Naive B cell (primary cell): Measurements from ENCODE around the gene TEAD1. TPM values are rescaled to one million over a fixed set of nuclear protein-coding genes. Genes with fewer than 3 reads are reported as not detected.

Experiments
- ATAC-seq, 2 donors: fragments of 150-1000 bp; cut with Tn5 transposase; 2 replicates each; pipeline ENCODE4 v1.10.0; 2021; ENCODE audit warnings: low read depth in 2 of 2, mild to moderate bottlenecking in 2 of 2, moderate library complexity in 2 of 2
- DNase-seq: peaks from one replicate; pipeline ENCODE4 v3.0.0; 2022
- H3K27ac Mint-ChIP-seq, 6 donors: one replicate each; pipeline ENCODE4 v1.8.0; 2020 to 2022; ENCODE audit warnings: mild to moderate bottlenecking in 6 of 6, mixed read lengths in 6 of 6, moderate library complexity in 5 of 6, inconsistent platforms in 2 of 6
- H3K27me3 Mint-ChIP-seq, 3 donors: one replicate each; pipeline ENCODE4 v1.8.0; 2021 to 2022; ENCODE audit warnings: mixed read lengths in 3 of 3, mild to moderate bottlenecking in 1 of 3
- H3K36me3 Mint-ChIP-seq, 2 donors: one replicate each; pipeline ENCODE4 v1.8.0; 2020 to 2022; ENCODE audit warnings: mixed read lengths in 2 of 2, inconsistent platforms in 1 of 2, mild to moderate bottlenecking in 1 of 2
- H3K4me1 Mint-ChIP-seq, 3 donors: one replicate each; pipeline ENCODE4 v1.8.0; 2020 to 2022; ENCODE audit warnings: mixed read lengths in 3 of 3, inconsistent platforms in 1 of 3, mild to moderate bottlenecking in 1 of 3, moderate library complexity in 1 of 3
- H3K4me3 Mint-ChIP-seq, 8 donors: one replicate each; pipeline ENCODE4 v1.8.0; 2020 to 2022; ENCODE audit warnings: mild to moderate bottlenecking in 8 of 8, mixed read lengths in 8 of 8, moderate library complexity in 8 of 8, inconsistent platforms in 2 of 8
- H3K9me3 Mint-ChIP-seq, 7 donors: one replicate each; pipeline ENCODE4 v1.8.0; 2020 to 2022; ENCODE audit warnings: mixed read lengths in 7 of 7, mild to moderate bottlenecking in 5 of 7, inconsistent platforms in 2 of 7, moderate library complexity in 1 of 7
- polyA plus RNA-seq, 6 donors: library from polyadenylated mRNA; unstranded; fragments of 300-500 nt; fragmentation: Illumina TruSeq; gene quantifications; one replicate each; pipeline ENCODE4 v1.2.3, GENCODE V29; 2021; ENCODE audit warnings: low read depth in 6 of 6

Gene TEAD1
- polyA plus RNA-seq, 6 donors from 2014 or later = not detected

- Mint-ChIP-seq H3K36me3 (no peaks in the 10 kb centered on the region), H3K27ac (no peak overlapping the region), H3K9me3 (peaks cover 0 to 5% (median 3%) of the 10 kb centered on the region in 7 donors), H3K27me3 (peaks cover 18 to 23% (median 21%) of the 10 kb centered on the region in 3 donors), H3K4me1 (no peaks in the 10 kb centered on the region), H3K4me3 (no peak overlapping the region)
- no peak for DNase-seq
- no peak for ATAC-seq
Measured at GRCh38 chr11:12707500-12707880, 33.3 kb downstream of the TEAD1 start.

- no peaks in the 10 kb centered on the region for H3K4me1 Mint-ChIP-seq
- H3K9me3 Mint-ChIP-seq = peaks cover 0 to 5% (median 3%) of the 10 kb centered on the region in 7 donors
- H3K36me3 Mint-ChIP-seq = no peaks in the 10 kb centered on the region
- no peak overlapping the region for H3K4me3 Mint-ChIP-seq
- peaks cover 0 to 26% (median 4%) of the 10 kb centered on the region in 3 donors for H3K27me3 Mint-ChIP-seq
- ATAC-seq (no peak), DNase-seq (no peak)
- no peak overlapping the region for H3K27ac Mint-ChIP-seq
Measured at GRCh38 chr11:12711496-12711895, 37.3 kb downstream of the TEAD1 start.

GRCh38 chr11:12712132-12712531 lies 37.9 kb downstream of the TEAD1 start:
- Mint-ChIP-seq H3K4me1 (no peaks in the 10 kb centered on the region), H3K27ac (no peak overlapping the region), H3K27me3 (peaks cover 6 to 30% (median 9%) of the 10 kb centered on the region in 3 donors), H3K36me3 (no peaks in the 10 kb centered on the region), H3K4me3 (no peak overlapping the region), H3K9me3 (peaks cover 0 to 5% (median 4%) of the 10 kb centered on the region in 7 donors)
- no peak for DNase-seq
- ATAC-seq = no peak

- Mint-ChIP-seq H3K9me3 (peaks cover 0 to 10% (median 4%) of the 10 kb centered on the region in 7 donors), H3K4me3 (no peak overlapping the region), H3K36me3 (no peaks in the 10 kb centered on the region), H3K27ac (no peak overlapping the region), H3K27me3 (peaks cover 18 to 43% (median 20%) of the 10 kb centered on the region in 3 donors), H3K4me1 (no peaks in the 10 kb centered on the region)
- DNase-seq (no peak), ATAC-seq (no peak)
Measured at GRCh38 chr11:12715131-12715530, 40.9 kb downstream of the TEAD1 start.

GRCh38 chr11:12715941-12716340 lies 41.7 kb downstream of the TEAD1 start:
- H3K4me1 Mint-ChIP-seq = no peaks in the 10 kb centered on the region
- peaks cover 21 to 40% (median 24%) of the 10 kb centered on the region in 3 donors for H3K27me3 Mint-ChIP-seq
- H3K9me3 Mint-ChIP-seq = peaks cover 0 to 10% (median 0%) of the 10 kb centered on the region in 7 donors
- no peaks in the 10 kb centered on the region for H3K36me3 Mint-ChIP-seq
- DNase-seq (no peak), ATAC-seq (no peak)
- no peak overlapping the region for H3K27ac Mint-ChIP-seq
- no peak overlapping the region for H3K4me3 Mint-ChIP-seq

GRCh38 chr11:12716816-12717215 lies 42.6 kb downstream of the TEAD1 start:
- no peak for ATAC-seq
- no peak for DNase-seq
- Mint-ChIP-seq H3K4me1 (no peaks in the 10 kb centered on the region), H3K4me3 (no peak overlapping the region), H3K36me3 (no peaks in the 10 kb centered on the region), H3K9me3 (peaks cover 0 to 10% (median 0%) of the 10 kb centered on the region in 7 donors), H3K27ac (no peak overlapping the region), H3K27me3 (peaks cover 25 to 43% (median 30%) of the 10 kb centered on the region in 3 donors)

- ATAC-seq (no peak), DNase-seq (no peak)
- Mint-ChIP-seq H3K4me1 (no peaks in the 10 kb centered on the region), H3K9me3 (peaks cover 0 to 10% (median 0%) of the 10 kb centered on the region in 7 donors), H3K36me3 (no peaks in the 10 kb centered on the region), H3K4me3 (no peak overlapping the region), H3K27me3 (peaks cover 25 to 50% (median 33%) of the 10 kb centered on the region in 3 donors), H3K27ac (no peak overlapping the region)
Measured at GRCh38 chr11:12717851-12718291, 43.6 kb downstream of the TEAD1 start.

GRCh38 chr11:12719221-12719620 lies 45.0 kb downstream of the TEAD1 start:
- no peaks in the 10 kb centered on the region for H3K36me3 Mint-ChIP-seq
- H3K27ac Mint-ChIP-seq = no peak overlapping the region
- H3K4me1 Mint-ChIP-seq = no peaks in the 10 kb centered on the region
- H3K9me3 Mint-ChIP-seq = peaks cover 0 to 10% (median 0%) of the 10 kb centered on the region in 7 donors
- ATAC-seq = no peak
- DNase-seq = no peak
- peaks cover 33 to 51% (median 37%) of the 10 kb centered on the region in 3 donors for H3K27me3 Mint-ChIP-seq
- no peak overlapping the region for H3K4me3 Mint-ChIP-seq

GRCh38 chr11:12721816-12722604 lies 47.8 kb downstream of the TEAD1 start:
- H3K4me1 Mint-ChIP-seq = no peaks in the 10 kb centered on the region

GRCh38 chr11:12723421-12724300 lies 49.4 kb downstream of the TEAD1 start:
- H3K27me3 Mint-ChIP-seq = peaks cover 24 to 40% (median 38%) of the 10 kb centered on the region in 3 donors
- H3K4me3 Mint-ChIP-seq = no peak overlapping the region
- no peaks in the 10 kb centered on the region for H3K36me3 Mint-ChIP-seq
- DNase-seq (no peak), ATAC-seq (no peak)
- peak overlapping the region in 2 of 6 donors; percentile 12 to 22 for H3K27ac Mint-ChIP-seq
- H3K9me3 Mint-ChIP-seq = peaks cover 0 to 7% (median 1%) of the 10 kb centered on the region in 7 donors
- H3K4me1 Mint-ChIP-seq = no peaks in the 10 kb centered on the region

More at GRCh38 chr11:12721816-12722604, 47.8 kb downstream of the TEAD1 start:
- peaks cover 0 to 9% (median 0%) of the 10 kb centered on the region in 7 donors for H3K9me3 Mint-ChIP-seq
- H3K27me3 Mint-ChIP-seq = peaks cover 29 to 44% (median 43%) of the 10 kb centered on the region in 3 donors
- no peak overlapping the region for H3K27ac Mint-ChIP-seq
- ATAC-seq (no peak), DNase-seq (no peak)
- H3K4me3 Mint-ChIP-seq = no peak overlapping the region
- H3K36me3 Mint-ChIP-seq = no peaks in the 10 kb centered on the region

GRCh38 chr11:12724301-12725054 lies 50.3 kb downstream of the TEAD1 start:
- H3K27ac Mint-ChIP-seq = no peak overlapping the region
- DNase-seq (no peak), ATAC-seq (no peak)
- peaks cover 24 to 36% (median 34%) of the 10 kb centered on the region in 3 donors for H3K27me3 Mint-ChIP-seq
- peaks cover 0 to 6% (median 1%) of the 10 kb centered on the region in 7 donors for H3K9me3 Mint-ChIP-seq
- H3K4me3 Mint-ChIP-seq = no peak overlapping the region
- H3K36me3 Mint-ChIP-seq = no peaks in the 10 kb centered on the region
- H3K4me1 Mint-ChIP-seq = no peaks in the 10 kb centered on the region

GRCh38 chr11:12725055-12725862 lies 51.0 kb downstream of the TEAD1 start:
- ATAC-seq (no peak), DNase-seq (no peak)
- H3K9me3 Mint-ChIP-seq = peaks cover 0 to 3% (median 0%) of the 10 kb centered on the region in 7 donors
- no peaks in the 10 kb centered on the region for H3K36me3 Mint-ChIP-seq
- H3K27me3 Mint-ChIP-seq = peaks cover 17 to 29% (median 29%) of the 10 kb centered on the region in 3 donors
- no peak overlapping the region for H3K4me3 Mint-ChIP-seq
- H3K4me1 Mint-ChIP-seq = no peaks in the 10 kb centered on the region
- H3K27ac Mint-ChIP-seq = no peak overlapping the region
